NB4 (cell line): ENCODE measurements around the gene SPINT2.

ENCODE experiments used
- DNase-seq: peaks from one replicate; pipeline ENCODE4 v3.0.0; 2010; ENCODE audit warnings: low read depth
- H3K4me3 ChIP-seq: one replicate; pipeline ENCODE4 v1.5.1; 2011; ENCODE audit warnings: mild to moderate bottlenecking, low read depth, low read length, moderate library complexity
- MAX ChIP-seq: IDR thresholded peaks from 2 replicates; pipeline ENCODE4 v1.6.1; 2011; ENCODE audit warnings: low read depth, low read length
- MYC ChIP-seq: IDR thresholded peaks from 2 replicates; pipeline ENCODE4 v1.6.1; 2011; ENCODE audit warnings: low read depth, low read length
- POLR2A ChIP-seq: IDR thresholded peaks from 2 replicates; pipeline ENCODE4 v1.6.1; 2011; ENCODE audit warnings: mild to moderate bottlenecking; ENCODE audit not compliant: insufficient read length; ENCODE audit errors: extremely low read depth
- TF ChIP-seq, protein P1 (sequence below): IDR thresholded peaks from one replicate; pipeline ENCODE4 v1.5.1; 2012; ENCODE audit warnings: low read depth, low read length

Gene SPINT2

GRCh38 chr19:38318660-38319059, 54.3 kb downstream of the SPINT2 start:
- DNase-seq: no peak

GRCh38 chr19:38319421-38320258, 55.3 kb downstream of the SPINT2 start, which contains the start of gene KCNK6:
TSS of gene KCNK6 (plus strand) at chr19:38319845. CDS start at chr19:38319951, 106 bp downstream.
- no peak within 1 kb of the TSS for H3K4me3 ChIP-seq
- TF ChIP-seq MAX (no peak), MYC (no peak), POLR2A (no peak)
- TF ChIP-seq, protein P1, sequence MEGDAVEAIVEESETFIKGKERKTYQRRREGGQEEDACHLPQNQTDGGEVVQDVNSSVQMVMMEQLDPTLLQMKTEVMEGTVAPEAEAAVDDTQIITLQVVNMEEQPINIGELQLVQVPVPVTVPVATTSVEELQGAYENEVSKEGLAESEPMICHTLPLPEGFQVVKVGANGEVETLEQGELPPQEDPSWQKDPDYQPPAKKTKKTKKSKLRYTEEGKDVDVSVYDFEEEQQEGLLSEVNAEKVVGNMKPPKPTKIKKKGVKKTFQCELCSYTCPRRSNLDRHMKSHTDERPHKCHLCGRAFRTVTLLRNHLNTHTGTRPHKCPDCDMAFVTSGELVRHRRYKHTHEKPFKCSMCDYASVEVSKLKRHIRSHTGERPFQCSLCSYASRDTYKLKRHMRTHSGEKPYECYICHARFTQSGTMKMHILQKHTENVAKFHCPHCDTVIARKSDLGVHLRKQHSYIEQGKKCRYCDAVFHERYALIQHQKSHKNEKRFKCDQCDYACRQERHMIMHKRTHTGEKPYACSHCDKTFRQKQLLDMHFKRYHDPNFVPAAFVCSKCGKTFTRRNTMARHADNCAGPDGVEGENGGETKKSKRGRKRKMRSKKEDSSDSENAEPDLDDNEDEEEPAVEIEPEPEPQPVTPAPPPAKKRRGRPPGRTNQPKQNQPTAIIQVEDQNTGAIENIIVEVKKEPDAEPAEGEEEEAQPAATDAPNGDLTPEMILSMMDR: no peak
- DNase-seq: peak; percentile 17

More at GRCh38 chr19:38318660-38319059, 54.3 kb downstream of the SPINT2 start:
- TF ChIP-seq POLR2A (no peak), MAX (no peak), MYC (no peak)
- TF ChIP-seq, protein P1: no peak
- H3K4me3 ChIP-seq: no peak overlapping the region

DNA sequence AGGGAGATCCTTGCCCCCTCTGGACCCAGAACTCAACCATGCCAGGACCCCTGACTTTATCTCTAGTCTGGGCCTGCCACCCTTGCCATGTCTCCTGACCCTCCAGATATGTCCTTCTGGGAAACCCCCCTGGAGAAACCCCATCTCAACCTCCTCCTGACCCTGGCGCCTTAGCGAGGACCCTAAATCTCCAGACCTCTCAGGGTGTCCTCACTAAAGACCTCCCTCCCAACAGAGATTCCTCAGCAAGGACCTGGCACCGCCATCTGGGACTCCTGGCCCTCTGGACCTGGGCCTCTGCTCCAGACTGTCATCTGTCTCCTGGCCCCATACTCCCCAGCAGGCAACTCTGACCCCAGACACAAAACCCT, 56.6 kb downstream of the SPINT2 start:
- H3K4me3 ChIP-seq: no peak overlapping the region
- DNase-seq: no peak
- no peak for TF ChIP-seq MYC
- TF ChIP-seq, protein P1: no peak

GRCh38 chr19:38321646-38322196, 57.3 kb downstream of the SPINT2 start:
- DNase-seq: no peak
- H3K4me3 ChIP-seq: no peak overlapping the region
- no peak for TF ChIP-seq POLR2A
- TF ChIP-seq MAX: no peak
- no peak for TF ChIP-seq MYC
- TF ChIP-seq, protein P1: no peak

DNA sequence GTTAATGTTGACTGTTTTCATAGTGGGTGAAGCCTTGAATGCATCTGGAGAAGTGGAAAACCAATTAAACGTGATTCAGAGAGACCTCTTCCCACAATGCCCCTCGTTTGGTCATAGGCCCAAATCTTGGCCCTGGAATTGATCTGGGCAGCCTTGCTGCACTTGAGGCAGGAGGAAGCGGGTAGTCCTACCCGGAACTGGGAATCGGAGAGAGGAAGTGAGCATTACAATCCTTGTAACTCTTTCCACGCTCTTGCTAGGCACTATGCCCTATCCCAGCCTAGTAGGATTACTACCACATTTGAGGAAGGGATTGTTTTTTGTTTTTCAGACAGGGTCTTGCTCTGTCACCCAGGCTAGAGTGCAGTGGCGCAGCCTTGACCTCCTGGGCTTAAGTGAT, 58.9 kb downstream of the SPINT2 start:
- TF ChIP-seq, protein P1: no peak
- DNase-seq: no peak
- no peak overlapping the region for H3K4me3 ChIP-seq

GRCh38 chr19:38324431-38324830, 60.1 kb downstream of the SPINT2 start:
- no peak for DNase-seq
- TF ChIP-seq, protein P1: no peak
- no peak for TF ChIP-seq MYC
- H3K4me3 ChIP-seq: no peak overlapping the region
